Muscle of leg (tissue), 11 donors: Measurements from ENCODE around the gene EXT2. TPM values are rescaled to one million over a fixed set of nuclear protein-coding genes. Genes with fewer than 3 reads are reported as not detected.
A peak's percentile ranks its signal among the peaks of the same experiment; 100 is the strongest.

Source experiments
- DNase-seq: peaks from one replicate; pipeline ENCODE4 v3.0.0; 2013
- H3K27ac ChIP-seq: one replicate; pipeline ENCODE4 v1.5.1; 2013; ENCODE audit warnings: mild to moderate bottlenecking, low read length, control low read depth
- H3K27me3 ChIP-seq: one replicate; pipeline ENCODE4 v1.6.1; 2013; ENCODE audit warnings: low read length; ENCODE audit not compliant: control insufficient read depth, insufficient read depth
- H3K36me3 ChIP-seq: one replicate; pipeline ENCODE4 v1.6.1; 2013; ENCODE audit warnings: low read length; ENCODE audit not compliant: control insufficient read depth, insufficient read depth
- H3K4me1 ChIP-seq: one replicate; pipeline ENCODE4 v1.6.1; 2013; ENCODE audit warnings: low read length; ENCODE audit not compliant: control insufficient read depth, insufficient read depth
- H3K4me3 ChIP-seq: one replicate; pipeline ENCODE4 v1.5.1; 2013; ENCODE audit warnings: low read length, control low read depth
- H3K9me3 ChIP-seq: replicated peaks from 2 replicates; pipeline ENCODE4 v1.6.1; 2013; ENCODE audit warnings: low read depth, low read length; ENCODE audit not compliant: control insufficient read depth
- WGBS: methylation state at CpG from one replicate; pipeline ENCODE4 v1.1.5; 2013; ENCODE audit warnings: missing lambda C conversion rate; ENCODE audit not compliant: insufficient coverage; 5-methylcytosine and 5-hydroxymethylcytosine counted together
- polyA plus RNA-seq, 8 donors: library from polyadenylated mRNA; unstranded; fragments of 120-200 nt; gene quantifications; one replicate each; pipeline versions ENCODE4 v1.2.1 to v1.2.3, GENCODE V29; 2013; ENCODE audit warnings: inconsistent platforms in 1 of 8, low replicate concordance in 1 of 8; ENCODE audit not compliant: insufficient read length in 8 of 8, insufficient read depth in 1 of 8
- total RNA-seq: library from RNA; stranded (reverse); fragments of 120-200 nt; gene quantifications from one replicate; pipeline ENCODE4 v1.2.4, GENCODE V29; 2013

Gene EXT2
- total and polyA plus RNA-seq, 9 donors: 44.3 to 66.8 (median 56.2) TPM

DNA sequence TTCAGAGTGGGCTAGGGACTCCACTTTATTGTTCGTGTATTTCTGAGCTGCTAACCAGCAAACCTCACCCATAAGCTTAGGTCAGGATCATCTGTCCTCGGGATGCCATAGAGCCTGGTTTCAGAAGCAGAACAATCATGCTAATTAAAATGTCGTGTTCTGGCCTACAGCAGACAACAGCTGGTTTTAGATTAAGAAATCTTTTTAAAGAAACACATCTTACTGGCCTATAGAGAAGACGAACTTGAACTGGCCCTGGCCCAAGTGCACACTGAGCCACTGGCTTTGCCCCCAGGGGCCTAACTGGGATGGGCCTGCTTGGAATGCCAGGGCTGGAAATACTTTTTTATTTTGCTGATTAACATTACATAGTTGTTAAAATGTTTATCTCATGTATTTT lies 151.2 kb downstream of the EXT2 start:
- Histone ChIP-seq H3K27ac (no peak overlapping the region), H3K4me3 (no peak overlapping the region), H3K27me3 (no peaks in the 10 kb centered on the region), H3K36me3 (peaks cover 6% of the 10 kb centered on the region), H3K4me1 (peaks cover 47% of the 10 kb centered on the region), H3K9me3 (no peaks in the 10 kb centered on the region)
- 27% methylated on average over 1 of the region's 4 CpGs for WGBS
- peak; percentile 68 for DNase-seq

- 89% methylated on average over 4 of the region's 6 CpGs for WGBS
- peaks cover 41% of the 10 kb centered on the region for H3K4me1 ChIP-seq
- H3K9me3 ChIP-seq: peaks cover 7% of the 10 kb centered on the region
- peaks cover 6% of the 10 kb centered on the region for H3K36me3 ChIP-seq
- H3K27ac ChIP-seq: no peak overlapping the region
- H3K27me3 ChIP-seq: no peaks in the 10 kb centered on the region
- no peak for DNase-seq
- H3K4me3 ChIP-seq: no peak overlapping the region
These were observed 152.0 kb downstream of the EXT2 start for GRCh38 chr11:44247508-44247907.

DNA sequence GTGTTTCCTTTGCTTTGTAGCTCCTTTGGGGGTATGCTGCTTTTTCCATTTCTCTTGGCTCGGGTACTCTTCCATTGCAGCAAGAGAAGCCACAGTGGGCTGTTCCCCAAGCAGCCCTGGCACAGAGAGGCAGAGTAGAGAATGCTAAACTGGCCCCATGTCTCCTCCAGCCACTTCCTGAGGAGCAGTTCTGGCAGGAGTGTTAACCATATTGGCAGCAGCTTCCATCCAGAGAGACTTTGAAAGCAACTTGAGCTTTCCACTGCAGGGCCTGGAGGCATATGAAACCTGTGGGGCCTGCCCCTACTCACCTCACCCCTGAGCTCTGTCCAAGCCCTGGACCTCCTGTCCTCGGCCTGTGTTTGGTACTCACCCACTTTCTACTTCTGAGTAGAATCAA lies 152.6 kb downstream of the EXT2 start:
- no peak overlapping the region for H3K4me3 ChIP-seq
- peaks cover 12% of the 10 kb centered on the region for H3K9me3 ChIP-seq
- DNase-seq: no peak
- H3K4me1 ChIP-seq: peaks cover 38% of the 10 kb centered on the region
- peaks cover 6% of the 10 kb centered on the region for H3K36me3 ChIP-seq
- 49% methylated on average over 2 of the region's 2 CpGs for WGBS
- no peaks in the 10 kb centered on the region for H3K27me3 ChIP-seq
- H3K27ac ChIP-seq: no peak overlapping the region

DNA sequence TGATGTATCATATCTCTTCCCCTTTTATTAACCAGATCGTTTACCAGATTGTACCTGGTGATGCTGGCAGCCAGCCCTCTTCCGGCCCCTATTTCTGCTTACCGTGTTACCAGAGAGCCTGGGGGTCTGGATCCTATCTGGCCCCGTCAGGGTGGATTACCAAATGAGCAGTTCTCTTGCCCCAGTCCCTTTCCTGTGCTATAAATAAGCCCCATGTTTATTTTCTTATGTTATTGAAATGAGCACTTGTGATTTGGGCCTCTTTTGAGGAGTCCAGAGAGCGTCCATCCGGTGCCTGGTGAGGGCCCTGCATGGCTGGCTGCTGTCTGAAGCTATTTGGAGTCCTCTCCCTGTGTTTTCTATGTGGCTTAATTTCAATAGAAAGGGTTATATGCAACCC lies 154.9 kb downstream of the EXT2 start:
- Histone ChIP-seq H3K4me3 (no peak overlapping the region), H3K9me3 (peaks cover 14% of the 10 kb centered on the region), H3K27me3 (no peaks in the 10 kb centered on the region), H3K36me3 (peaks cover 6% of the 10 kb centered on the region), H3K4me1 (peaks cover 19% of the 10 kb centered on the region), H3K27ac (no peak overlapping the region)
- WGBS: 68% methylated on average over 5 of the region's 6 CpGs
- DNase-seq: no peak

- no peak for DNase-seq
- WGBS: no CpG with 5 or more reads among the region's 2 CpGs
- no peaks in the 10 kb centered on the region for H3K27me3 ChIP-seq
- no peak overlapping the region for H3K4me3 ChIP-seq
- peaks cover 6% of the 10 kb centered on the region for H3K36me3 ChIP-seq
- no peak overlapping the region for H3K27ac ChIP-seq
- peaks cover 8% of the 10 kb centered on the region for H3K4me1 ChIP-seq
- peaks cover 14% of the 10 kb centered on the region for H3K9me3 ChIP-seq
These were observed 157.6 kb downstream of the EXT2 start for GRCh38 chr11:44252999-44253602.

DNA sequence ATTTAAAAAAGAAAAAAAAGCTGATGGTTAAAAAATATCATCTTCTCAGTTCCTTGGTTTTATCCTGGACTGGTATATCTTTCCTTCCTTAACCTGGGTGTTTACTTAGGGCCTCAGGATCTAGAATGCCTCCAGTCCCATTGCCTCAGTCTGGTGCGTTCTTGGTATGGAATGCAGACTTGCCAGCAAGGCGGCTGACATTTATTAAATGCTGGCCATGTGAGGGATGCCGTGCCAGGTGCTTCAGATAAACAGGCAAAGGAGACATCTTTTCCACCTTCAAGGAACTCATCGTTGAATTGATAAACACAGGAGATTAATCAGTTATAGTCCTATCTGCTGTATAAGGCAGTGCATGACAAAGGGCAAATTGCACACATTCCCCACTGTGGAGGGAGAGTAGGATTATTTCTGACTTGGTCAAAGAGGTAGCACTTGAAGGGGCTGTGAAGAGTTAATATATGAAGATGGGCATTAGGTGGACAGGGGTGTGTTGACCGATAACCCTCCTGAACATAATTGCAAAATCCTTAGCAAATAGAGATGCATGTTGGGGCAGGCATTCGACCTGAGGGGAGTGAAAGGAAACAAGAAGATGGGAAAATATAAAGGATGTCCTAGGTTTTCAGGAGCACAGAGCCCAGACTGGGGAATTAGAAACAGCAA lies 160.1 kb downstream of the EXT2 start:
- Histone ChIP-seq H3K4me1 (peaks cover 25% of the 10 kb centered on the region), H3K27me3 (no peaks in the 10 kb centered on the region), H3K36me3 (peaks cover 4% of the 10 kb centered on the region), H3K9me3 (peaks cover 14% of the 10 kb centered on the region), H3K4me3 (no peak overlapping the region), H3K27ac (no peak overlapping the region)
- DNase-seq: no peak
- WGBS: 91% methylated on average over 1 of the region's 6 CpGs

GRCh38 chr11:44256673-44257291 lies 161.3 kb downstream of the EXT2 start:
- peak; percentile 48 for DNase-seq
- no peaks in the 10 kb centered on the region for H3K27me3 ChIP-seq
- 71% methylated on average over 4 of the region's 4 CpGs for WGBS

DNA sequence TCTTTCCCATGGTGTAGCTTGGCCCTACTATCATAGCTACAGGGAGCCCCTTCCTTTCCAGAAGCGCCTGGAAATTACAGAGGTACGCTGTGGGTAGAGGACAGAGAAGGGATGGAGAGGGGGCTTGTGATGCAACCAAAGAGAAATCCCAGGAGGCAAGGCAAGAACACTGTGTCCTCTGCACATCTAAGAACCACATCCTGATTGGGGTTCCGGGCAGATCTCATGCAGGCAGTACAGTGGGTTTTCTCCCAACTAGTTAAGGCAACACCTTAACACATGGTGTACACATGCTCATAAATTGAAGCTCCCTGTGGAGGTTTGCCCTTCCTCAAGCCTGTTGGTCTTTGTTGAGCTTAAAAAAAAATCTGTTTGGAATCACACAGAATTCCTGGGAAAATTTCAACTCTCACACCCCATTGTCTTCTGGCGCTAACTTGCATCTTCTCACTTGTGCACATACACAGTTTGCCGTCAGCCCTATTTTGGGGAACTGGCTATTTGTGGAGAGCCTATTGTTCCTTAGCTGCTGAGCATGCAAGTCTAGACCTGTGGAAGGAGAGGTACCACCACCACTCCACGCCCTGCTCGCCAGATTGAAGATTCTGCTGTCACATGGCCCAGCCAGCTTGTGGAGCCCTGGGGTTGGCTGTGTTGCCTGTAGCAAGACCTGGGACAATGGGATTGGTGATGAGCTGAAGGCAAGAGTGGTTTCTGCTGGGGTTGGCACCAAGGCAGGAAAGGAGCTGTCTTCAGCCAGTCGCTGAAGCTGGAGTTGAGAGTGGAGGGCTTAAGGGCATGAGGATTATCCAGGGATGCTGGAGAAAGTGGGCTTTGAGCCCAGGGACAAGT lies 162.1 kb downstream of the EXT2 start:
- Histone ChIP-seq H3K4me3 (no peak overlapping the region), H3K36me3 (peaks cover 2% of the 10 kb centered on the region), H3K4me1 (peaks cover 32% of the 10 kb centered on the region), H3K27me3 (no peaks in the 10 kb centered on the region), H3K9me3 (peaks cover 7% of the 10 kb centered on the region), H3K27ac (no peak overlapping the region)
- no peak for DNase-seq
- 97% methylated on average over 3 of the region's 8 CpGs for WGBS

More at GRCh38 chr11:44256673-44257291, 161.3 kb downstream of the EXT2 start:
- H3K4me1 ChIP-seq: peaks cover 32% of the 10 kb centered on the region
- peaks cover 14% of the 10 kb centered on the region for H3K9me3 ChIP-seq
- H3K27ac ChIP-seq: no peak overlapping the region
- H3K36me3 ChIP-seq: peaks cover 2% of the 10 kb centered on the region
- no peak overlapping the region for H3K4me3 ChIP-seq

- no peak for DNase-seq
- Histone ChIP-seq H3K4me3 (no peak overlapping the region), H3K4me1 (peaks cover 32% of the 10 kb centered on the region), H3K36me3 (peaks cover 2% of the 10 kb centered on the region), H3K9me3 (peaks cover 1% of the 10 kb centered on the region), H3K27me3 (no peaks in the 10 kb centered on the region), H3K27ac (no peak overlapping the region)
- 100% methylated on average over 1 of the region's 5 CpGs for WGBS
These were observed 162.7 kb downstream of the EXT2 start for GRCh38 chr11:44258190-44258489.

DNA sequence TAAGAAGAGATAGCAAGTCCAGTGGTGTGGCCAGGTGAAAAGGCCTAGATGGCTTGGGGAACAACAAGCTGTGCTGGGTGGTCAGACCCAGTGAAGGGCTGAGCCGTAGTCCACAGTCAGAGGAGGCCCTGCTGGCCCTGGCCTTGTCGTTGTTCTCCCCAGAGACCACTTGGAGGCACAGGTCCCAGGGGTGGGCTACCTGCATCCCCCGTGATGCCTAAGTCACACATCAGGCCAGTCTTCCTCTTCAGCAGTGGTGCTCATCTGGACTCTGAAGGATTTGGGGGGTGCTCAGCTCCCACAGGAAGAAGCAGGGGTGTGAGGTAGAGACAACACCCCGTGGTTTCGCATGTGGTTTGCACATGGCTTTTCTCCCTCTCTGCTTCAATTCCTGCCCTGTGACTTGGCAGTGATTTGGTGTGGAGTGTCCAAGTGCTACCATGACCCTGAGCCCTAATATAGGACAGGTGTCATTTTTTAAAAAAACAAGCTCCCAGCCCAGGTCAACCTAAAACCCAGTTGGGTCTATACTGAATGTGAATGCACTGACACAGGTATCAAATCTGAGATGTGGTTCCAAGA lies 163.5 kb downstream of the EXT2 start:
- 70% methylated on average over 3 of the region's 5 CpGs for whole genome bisulfite sequencing
- H3K4me3 ChIP-seq: no peak overlapping the region

More for the DNA sequence above, 163.5 kb downstream of the EXT2 start:
- H3K27ac ChIP-seq: no peak overlapping the region
- H3K36me3 ChIP-seq: peaks cover 2% of the 10 kb centered on the region
- H3K9me3 ChIP-seq: no peaks in the 10 kb centered on the region
- H3K4me1 ChIP-seq: peaks cover 32% of the 10 kb centered on the region
- DNase-seq: no peak
- no peaks in the 10 kb centered on the region for H3K27me3 ChIP-seq
